Esophagus mucosa (tissue), 1 donor: ENCODE results near the gene ARID3A. TPM values are rescaled to one million over a fixed set of nuclear protein-coding genes. Genes with fewer than 3 reads are reported as not detected.

ENCODE experiments used
- ATAC-seq: fragments of 200-7000 bp; cut with Tn5 transposase; one replicate; pipeline ENCODE4 v1.9.1; 2020
- total RNA-seq: library from RNA; stranded (reverse); gene quantifications from one replicate; pipeline ENCODE4 v1.2.4, GENCODE V29; 2023
- donor health status: DM: yes; HTN: yes; CAD: no.

ARID3A gene
- total RNA-seq, 1 donor from 2014 or later, result 6.9 TPM

- peak; percentile 58 for ATAC-seq
These were observed 65.5 kb downstream of the ARID3A start for GRCh38 chr19:991174-991931.

GRCh38 chr19:991932-992669 is 66.3 kb downstream of the ARID3A start:
- ATAC-seq, result no peak

GRCh38 chr19:992670-993055 is 66.8 kb downstream of the ARID3A start:
- no peak for ATAC-seq

- ATAC-seq, result no peak
These were observed 67.6 kb downstream of the ARID3A start for GRCh38 chr19:993361-993830.

- no peak for ATAC-seq
These were observed 68.1 kb downstream of the ARID3A start for GRCh38 chr19:993831-994393.

- ATAC-seq, result no peak
These were observed 68.7 kb downstream of the ARID3A start for GRCh38 chr19:994516-994915.

- no peak for ATAC-seq
These were observed 69.4 kb downstream of the ARID3A start for GRCh38 chr19:995051-995827.

GRCh38 chr19:996051-996838 is 70.4 kb downstream of the ARID3A start:
- ATAC-seq, result peak; percentile 49

- no peak for ATAC-seq
These were observed 72.2 kb downstream of the ARID3A start for GRCh38 chr19:998064-998463.

- no peak for ATAC-seq
These were observed 73.5 kb downstream of the ARID3A start for GRCh38 chr19:999379-999719.

- peak; percentile 42 for ATAC-seq
These were observed 74.3 kb downstream of the ARID3A start, which contains the start of gene GRIN3B for GRCh38 chr19:1000095-1000494. GRIN3B (plus strand) TSS chr19:1000419; CDS start chr19:1000438, 19 bp downstream.

GRCh38 chr19:1000591-1001537 is 75.0 kb downstream of the ARID3A start:
- no peak for ATAC-seq

GRCh38 chr19:1001538-1002166 is 75.8 kb downstream of the ARID3A start:
- peak; percentile 51 for ATAC-seq

GRCh38 chr19:1002600-1002999 is 76.8 kb downstream of the ARID3A start:
- no peak for ATAC-seq

- no peak for ATAC-seq
These were observed 77.4 kb downstream of the ARID3A start for GRCh38 chr19:1003283-1003682.

- no peak for ATAC-seq
These were observed 78.5 kb downstream of the ARID3A start for GRCh38 chr19:1004204-1004802.

- no peak for ATAC-seq
These were observed 79.2 kb downstream of the ARID3A start for GRCh38 chr19:1004803-1005664.

GRCh38 chr19:1006711-1007398 is 81.0 kb downstream of the ARID3A start:
- ATAC-seq, result no peak
